Measurements from ENCODE around the gene NCOA6.

GRCh38 chr20:34791289-34792020 is 34.0 kb downstream of the NCOA6 start:
- TF ChIP-seq TAF1 (IDR thresholded peaks at IDR 0.05; ENCODE audit: borderline replicate concordance, low read depth, low read length) (no peak), FOXM1 (IDR thresholded peaks at IDR 0.05; ENCODE audit: low read depth) (no peak), EZH2phosphoT487 (IDR thresholded peaks at IDR 0.05; ENCODE audit: borderline replicate concordance, low read depth) (no peak), GATA2 (CRISPR knock-in tag; IDR thresholded peaks at IDR 0.05) (no peak), ZBTB33 (IDR thresholded peaks at IDR 0.05; ENCODE audit: borderline replicate concordance, low read depth) (no peak), EP300 (IDR thresholded peaks at IDR 0.05; ENCODE audit: borderline replicate concordance in 1 of 2, low read depth in 1 of 2, low read length in 1 of 2) (no peak), RAD21 (IDR thresholded peaks at IDR 0.05; ENCODE audit: low read length) (no peak), POLR2AphosphoS5 (IDR thresholded peaks at IDR 0.05; ENCODE audit: low read depth, low read length) (no peak), CHD2 (IDR thresholded peaks at IDR 0.05; ENCODE audit: low read length, partially characterized antibody) (no peak), JUND (IDR thresholded peaks at IDR 0.05) (0 out of 2 replicates have a peak, but pooled peaks have one; percentile 7), SMC3 (IDR thresholded peaks at IDR 0.05; ENCODE audit: low read depth, low read length) (no peak)
- TF ChIP-seq, protein P1, sequence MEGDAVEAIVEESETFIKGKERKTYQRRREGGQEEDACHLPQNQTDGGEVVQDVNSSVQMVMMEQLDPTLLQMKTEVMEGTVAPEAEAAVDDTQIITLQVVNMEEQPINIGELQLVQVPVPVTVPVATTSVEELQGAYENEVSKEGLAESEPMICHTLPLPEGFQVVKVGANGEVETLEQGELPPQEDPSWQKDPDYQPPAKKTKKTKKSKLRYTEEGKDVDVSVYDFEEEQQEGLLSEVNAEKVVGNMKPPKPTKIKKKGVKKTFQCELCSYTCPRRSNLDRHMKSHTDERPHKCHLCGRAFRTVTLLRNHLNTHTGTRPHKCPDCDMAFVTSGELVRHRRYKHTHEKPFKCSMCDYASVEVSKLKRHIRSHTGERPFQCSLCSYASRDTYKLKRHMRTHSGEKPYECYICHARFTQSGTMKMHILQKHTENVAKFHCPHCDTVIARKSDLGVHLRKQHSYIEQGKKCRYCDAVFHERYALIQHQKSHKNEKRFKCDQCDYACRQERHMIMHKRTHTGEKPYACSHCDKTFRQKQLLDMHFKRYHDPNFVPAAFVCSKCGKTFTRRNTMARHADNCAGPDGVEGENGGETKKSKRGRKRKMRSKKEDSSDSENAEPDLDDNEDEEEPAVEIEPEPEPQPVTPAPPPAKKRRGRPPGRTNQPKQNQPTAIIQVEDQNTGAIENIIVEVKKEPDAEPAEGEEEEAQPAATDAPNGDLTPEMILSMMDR (IDR thresholded peaks at IDR 0.05) = no peak
- TF ChIP-seq, protein P2, sequence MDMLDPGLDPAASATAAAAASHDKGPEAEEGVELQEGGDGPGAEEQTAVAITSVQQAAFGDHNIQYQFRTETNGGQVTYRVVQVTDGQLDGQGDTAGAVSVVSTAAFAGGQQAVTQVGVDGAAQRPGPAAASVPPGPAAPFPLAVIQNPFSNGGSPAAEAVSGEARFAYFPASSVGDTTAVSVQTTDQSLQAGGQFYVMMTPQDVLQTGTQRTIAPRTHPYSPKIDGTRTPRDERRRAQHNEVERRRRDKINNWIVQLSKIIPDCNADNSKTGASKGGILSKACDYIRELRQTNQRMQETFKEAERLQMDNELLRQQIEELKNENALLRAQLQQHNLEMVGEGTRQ (IDR thresholded peaks at IDR 0.05; ENCODE audit: borderline replicate concordance, low read depth, low read length) = no peak
- TF ChIP-seq, protein P3, sequence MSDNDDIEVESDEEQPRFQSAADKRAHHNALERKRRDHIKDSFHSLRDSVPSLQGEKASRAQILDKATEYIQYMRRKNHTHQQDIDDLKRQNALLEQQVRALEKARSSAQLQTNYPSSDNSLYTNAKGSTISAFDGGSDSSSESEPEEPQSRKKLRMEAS (IDR thresholded peaks at IDR 0.05; ENCODE audit: low read depth) = no peak
